Activated CD4-positive, alpha-beta T cell treated with anti-CD3 and anti-CD28 coated beads, Interleukin-2, amount 50 U/mL, for 24 hours (primary cell): Measurements from ENCODE around the gene CRYGN.

Source experiments
- DNase-seq, 2 donors: peaks; one replicate each; pipeline ENCODE4 v3.0.0-alpha.2; 2020; ENCODE audit warnings: low read depth in 1 of 2, low spot score in 1 of 2

Gene CRYGN

GRCh38 chr7:151380199-151381097 lies 59.5 kb downstream of the CRYGN start:
- no peak for DNase-seq

DNA sequence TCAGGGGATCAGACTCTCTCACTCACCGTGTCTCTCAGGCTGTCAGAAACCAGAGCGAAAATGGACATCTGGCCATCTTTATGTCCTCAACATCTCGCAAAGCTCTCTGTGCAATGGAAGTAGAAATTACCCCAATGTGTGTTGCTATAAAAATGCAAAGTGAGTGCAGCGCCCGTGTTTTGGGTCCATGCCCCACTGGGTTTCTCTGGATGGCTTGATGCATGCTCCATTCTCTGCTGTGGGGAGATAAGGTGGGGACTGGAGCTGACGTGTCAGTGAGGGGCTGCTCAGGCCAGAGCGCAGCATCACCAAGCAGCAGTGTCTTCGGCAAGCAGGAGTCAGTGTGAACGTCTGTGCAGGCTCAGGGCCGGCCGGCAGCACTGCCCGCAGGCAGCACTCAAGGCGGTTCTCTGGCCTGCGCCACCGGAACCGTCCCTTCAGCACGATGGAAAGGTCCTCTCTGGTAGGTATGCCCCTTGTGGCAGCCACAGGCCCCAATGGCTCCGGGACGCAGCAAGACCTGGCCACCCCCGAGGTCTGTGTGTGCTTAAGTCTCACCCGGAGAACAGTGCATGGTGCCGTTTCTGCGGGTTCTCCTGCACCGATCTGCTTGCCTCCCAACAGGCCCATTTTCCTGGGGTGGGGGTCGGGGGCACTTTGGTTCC lies 60.3 kb downstream of the CRYGN start:
- no peak for DNase-seq

DNA sequence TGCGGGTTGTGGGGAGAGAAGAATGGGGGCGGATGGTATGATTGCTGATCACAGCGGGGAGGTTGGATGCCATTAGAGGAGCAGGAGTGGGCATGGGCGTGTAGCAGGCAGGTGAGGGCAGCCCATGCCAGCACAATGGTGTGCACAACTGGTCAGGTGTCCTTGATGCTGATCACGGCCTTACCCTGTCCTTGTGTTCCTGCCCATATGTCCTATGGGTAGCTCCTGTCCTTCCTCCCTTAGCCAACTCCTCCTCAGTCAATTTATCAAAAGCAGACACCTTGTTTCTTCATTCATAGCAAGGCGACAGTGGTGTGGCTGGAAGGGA lies 60.8 kb downstream of the CRYGN start:
- no peak for DNase-seq
